Activated CD4-positive, alpha-beta T cell treated with anti-CD3 and anti-CD28 coated beads, Interleukin-2, Interleukin-4, amounts not matched to agents 100 ng/mL and 50 ng/mL, durations not matched to agents 16 hours and 8 hours (primary cell): ENCODE data around the gene MIEN1.
A peak's percentile ranks its signal among the peaks of the same experiment; 100 is the strongest.
"Not testable (repeated sequence)": the region's sequence is repeated elsewhere in the genome, so short reads cannot be mapped to it uniquely, and the experiment has no call there.

Source experiments
- DNase-seq: peaks from one replicate; pipeline ENCODE4 v3.0.0-alpha.2; 2020; ENCODE audit warnings: low spot score

MIEN1 gene

GRCh38 chr17:39755554-39756379 is 25.4 kb upstream of the MIEN1 start:
- DNase-seq, result peak; percentile 34

DNA sequence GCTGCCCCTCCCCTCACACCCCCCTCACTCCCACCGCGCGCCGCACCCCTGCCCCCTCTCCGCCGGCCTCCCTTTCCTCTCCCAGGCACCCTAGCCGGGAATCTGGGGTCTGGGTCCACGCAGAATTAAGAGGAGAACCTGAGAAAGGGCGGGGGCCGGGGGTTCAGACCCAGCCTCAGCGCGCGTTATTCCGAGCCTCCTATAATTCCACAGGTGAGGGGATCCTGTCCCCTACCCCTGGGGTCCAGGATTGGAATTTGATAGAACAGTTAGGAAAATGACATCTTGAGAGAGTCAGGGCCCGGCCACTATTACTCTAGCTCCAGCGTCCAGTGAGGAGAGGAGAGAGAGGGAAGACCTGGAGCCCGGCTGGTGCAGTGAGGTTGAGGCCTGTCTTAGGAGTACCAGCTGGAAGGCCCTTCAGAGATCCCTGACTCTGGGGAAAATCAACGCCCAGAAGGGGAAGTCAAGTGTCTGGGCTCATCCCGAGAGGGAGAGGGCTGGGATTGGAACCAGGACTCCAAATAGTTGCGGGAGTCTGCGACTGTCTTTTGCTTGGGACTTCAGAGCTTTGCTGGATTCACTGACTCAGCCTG is 24.7 kb upstream of the MIEN1 start:
- no peak for DNase-seq

- peak; percentile 97 for DNase-seq
These were observed 24.0 kb upstream of the MIEN1 start for GRCh38 chr17:39754161-39754957.

DNA sequence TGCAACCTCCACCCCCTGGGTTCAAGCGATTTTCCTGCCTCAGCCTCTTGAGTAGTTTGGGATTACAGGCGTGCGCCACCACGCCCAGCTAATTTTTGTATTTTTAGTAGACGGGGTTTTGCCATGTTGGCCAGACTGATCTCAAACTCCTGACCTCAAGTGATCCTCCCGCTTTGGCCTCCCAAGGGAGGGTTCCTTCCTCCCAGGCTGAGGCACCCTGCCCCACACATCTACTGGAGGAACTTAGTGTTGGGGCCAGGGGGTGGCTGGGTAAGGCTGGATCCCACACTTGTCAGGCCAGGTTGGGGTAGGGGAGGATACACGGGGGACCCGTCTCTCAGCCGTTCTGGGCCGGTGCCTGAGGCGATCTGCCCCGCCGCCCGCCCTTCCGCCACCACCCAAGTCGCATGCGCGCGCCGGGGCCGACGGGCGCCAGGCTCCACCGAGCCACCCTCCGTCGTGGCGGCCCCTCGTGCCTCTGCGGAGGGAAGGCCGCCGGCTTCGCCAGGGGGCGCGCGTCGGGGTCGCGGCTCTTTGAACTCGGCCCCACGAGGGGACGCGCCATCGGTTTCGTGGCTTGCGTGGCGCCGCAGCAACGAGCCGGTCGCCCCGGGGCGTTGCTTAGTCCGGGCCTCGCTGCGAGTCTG is 23.3 kb upstream of the MIEN1 start:
- DNase-seq, result peak; percentile 46

GRCh38 chr17:39752241-39752881 is 22.0 kb upstream of the MIEN1 start:
- no peak for DNase-seq

DNA sequence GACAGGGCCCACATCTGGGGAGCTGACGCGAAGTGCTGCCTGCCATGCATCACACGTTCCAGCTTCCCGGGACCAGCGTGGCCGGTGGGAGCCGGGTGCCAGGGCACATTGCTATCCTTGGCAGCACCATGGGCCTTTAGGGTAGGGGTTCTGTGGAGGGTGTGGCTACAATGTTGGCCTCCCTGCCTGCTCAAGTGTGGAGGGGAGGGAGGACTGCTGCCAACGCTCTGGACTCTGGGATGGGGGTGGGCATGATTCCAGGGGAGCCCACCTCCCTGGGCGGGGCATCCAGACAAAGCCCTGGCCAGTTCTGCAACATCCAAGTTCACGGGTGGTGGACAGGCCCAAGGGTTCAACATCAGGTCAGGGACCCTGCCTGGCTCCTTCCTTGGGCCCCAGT is 21.3 kb upstream of the MIEN1 start:
- DNase-seq, result no peak

GRCh38 chr17:39751016-39751543 is 20.7 kb upstream of the MIEN1 start:
- no peak for DNase-seq

DNA sequence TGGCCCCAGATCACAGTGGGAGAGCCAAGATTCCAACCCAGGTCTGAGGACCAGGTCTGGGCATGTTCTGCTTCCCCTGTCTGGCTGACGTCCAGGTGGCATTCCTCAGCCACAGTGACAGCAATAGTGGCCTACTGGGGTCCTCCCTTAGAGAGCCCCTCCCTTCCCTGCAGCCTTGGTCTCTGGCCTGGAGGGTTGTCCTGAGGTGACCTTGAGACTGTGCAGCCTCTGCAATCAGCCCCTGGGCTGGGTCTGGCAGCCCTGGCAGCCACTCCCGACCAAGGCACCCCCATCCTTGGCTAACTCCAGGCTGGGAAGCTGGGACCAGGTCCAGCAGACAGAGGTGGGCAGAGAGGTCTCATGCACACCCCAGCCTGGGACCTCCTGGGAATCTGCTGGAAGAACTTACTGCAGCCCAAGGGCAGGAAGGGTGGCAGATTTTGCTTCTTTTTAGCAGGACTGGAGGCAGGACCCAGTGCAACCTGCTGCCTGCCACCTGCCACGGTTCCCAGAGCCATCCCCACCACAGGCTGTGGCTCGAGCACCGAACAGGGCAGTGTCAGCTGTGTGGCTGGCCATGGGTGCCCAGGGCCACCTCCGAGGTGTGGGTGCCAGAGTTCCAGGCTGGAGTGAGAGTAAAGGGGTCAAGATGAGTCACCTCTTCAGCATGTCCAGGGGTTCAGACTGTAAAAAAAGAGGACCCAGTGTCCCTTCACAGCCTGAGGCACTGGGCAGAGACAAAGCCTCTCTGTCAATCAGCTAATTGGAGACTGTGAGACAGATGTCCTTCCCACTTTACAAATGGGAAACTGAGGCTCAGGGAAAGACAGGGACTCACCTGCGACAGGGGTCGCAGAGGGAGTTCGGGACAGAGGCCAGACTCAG is 20.0 kb upstream of the MIEN1 start:
- DNase-seq, result no peak

GRCh38 chr17:39748444-39749034 is 18.2 kb upstream of the MIEN1 start:
- DNase-seq, result not testable (repeated sequence)

DNA sequence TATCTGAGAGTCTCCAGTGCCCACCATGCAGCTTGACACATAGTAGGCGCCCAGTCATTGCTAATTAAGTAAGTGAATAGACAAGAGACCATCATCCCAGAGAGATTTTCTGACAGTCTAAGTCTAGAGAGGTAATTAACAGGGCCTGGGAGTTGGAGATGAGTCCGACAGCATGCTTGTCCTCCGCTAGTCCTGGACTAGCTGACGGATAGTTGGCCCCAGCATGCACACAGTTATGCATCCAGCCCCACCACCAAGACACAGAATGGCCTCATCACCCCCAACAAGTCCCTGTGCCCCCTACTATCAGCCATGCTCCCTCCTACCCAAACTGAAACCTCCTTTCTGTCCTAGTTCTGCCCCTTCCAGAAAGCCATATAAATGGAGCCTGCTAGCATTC is 17.4 kb upstream of the MIEN1 start:
- no peak for DNase-seq

- no peak for DNase-seq
These were observed 15.8 kb upstream of the MIEN1 start for GRCh38 chr17:39746145-39746461.

GRCh38 chr17:39745335-39746144 is 15.2 kb upstream of the MIEN1 start:
- no peak for DNase-seq

GRCh38 chr17:39744836-39745215 is 14.5 kb upstream of the MIEN1 start:
- DNase-seq, result no peak

DNA sequence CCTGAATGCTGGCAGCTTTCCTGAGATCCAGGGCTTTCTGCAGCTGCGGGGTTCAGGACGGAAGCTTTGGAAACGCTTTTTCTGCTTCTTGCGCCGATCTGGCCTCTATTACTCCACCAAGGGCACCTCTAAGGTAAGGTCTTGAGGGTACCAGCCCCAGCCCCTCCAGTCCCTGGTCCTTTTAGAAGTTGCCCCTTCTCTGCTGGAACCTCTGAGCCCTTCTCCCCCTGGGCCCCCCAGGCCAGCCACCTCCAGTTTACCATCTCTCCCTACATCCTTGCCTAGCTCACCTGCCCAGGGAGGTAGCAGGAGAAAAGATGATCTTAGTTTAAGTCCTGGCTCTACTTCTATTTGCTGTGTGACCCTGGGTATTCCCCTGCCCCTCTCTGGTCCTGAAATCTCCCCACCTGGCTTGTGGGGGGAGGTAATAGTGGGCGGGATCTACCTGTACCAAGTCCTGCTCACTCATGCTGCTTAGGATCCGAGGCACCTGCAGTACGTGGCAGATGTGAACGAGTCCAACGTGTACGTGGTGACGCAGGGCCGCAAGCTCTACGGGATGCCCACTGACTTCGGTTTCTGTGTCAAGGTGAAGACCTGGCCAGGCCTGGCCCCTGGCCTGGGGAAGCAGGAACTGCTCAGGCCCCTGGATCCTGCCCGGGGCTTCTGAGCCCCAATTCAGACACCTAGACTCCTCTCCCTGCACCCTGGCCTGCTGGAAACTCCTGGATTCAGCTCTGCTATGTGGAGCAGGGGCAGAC is 13.9 kb upstream of the MIEN1 start:
- DNase-seq, result no peak

DNA sequence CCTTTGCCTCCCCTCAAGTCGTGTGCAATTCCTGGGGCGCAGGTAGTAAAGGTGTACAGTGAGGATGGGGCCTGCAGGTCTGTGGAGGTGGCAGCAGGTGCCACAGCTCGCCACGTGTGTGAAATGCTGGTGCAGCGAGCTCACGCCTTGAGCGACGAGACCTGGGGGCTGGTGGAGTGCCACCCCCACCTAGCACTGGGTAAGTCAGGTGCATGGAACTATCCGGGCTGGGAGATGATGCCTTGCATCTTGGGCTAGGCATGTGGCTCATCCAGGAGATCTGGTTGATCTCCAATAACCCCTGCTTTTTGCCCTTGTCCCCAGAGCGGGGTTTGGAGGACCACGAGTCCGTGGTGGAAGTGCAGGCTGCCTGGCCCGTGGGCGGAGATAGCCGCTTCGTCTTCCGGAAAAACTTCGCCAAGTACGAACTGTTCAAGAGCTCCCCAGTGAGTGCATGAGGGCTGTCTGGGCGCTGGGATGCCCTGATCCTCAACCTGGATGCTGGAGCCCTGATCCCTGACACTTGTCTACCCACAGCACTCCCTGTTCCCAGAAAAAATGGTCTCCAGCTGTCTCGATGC is 12.6 kb upstream of the MIEN1 start:
- DNase-seq, result no peak

DNA sequence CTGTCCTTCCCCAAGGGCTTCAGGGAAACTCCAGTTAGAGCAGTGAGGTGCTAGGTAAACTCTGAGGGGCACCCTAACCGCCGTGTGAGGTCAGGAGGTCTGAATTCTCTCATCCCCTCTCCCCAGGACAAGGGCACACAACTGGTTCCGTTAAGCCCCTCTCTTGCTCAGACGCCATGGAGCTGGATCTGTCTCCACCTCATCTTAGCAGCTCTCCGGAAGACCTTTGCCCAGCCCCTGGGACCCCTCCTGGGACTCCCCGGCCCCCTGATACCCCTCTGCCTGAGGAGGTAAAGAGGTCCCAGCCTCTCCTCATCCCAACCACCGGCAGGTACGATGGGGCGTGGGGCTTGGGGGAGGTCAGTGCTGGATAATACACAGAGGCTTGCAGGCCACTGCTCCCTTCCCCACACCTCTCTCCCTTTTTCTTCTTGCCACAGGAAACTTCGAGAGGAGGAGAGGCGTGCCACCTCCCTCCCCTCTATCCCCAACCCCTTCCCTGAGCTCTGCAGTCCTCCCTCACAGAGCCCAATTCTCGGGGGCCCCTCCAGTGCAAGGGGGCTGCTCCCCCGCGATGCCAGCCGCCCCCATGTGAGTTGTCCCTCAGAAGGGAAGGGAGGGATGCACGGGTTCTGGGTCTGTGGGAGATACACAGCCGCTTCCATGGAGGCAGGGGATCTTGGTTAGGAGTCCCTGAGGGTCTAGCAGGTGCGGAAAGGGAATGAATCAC is 12.0 kb upstream of the MIEN1 start:
- no peak for DNase-seq

GRCh38 chr17:39740357-39741111 is 10.2 kb upstream of the MIEN1 start:
- no peak for DNase-seq
